NB4 (cell line): ENCODE results near the gene ADIPOQ.

Source experiments
- MAX ChIP-seq: IDR thresholded peaks from 2 replicates; pipeline ENCODE4 v1.6.1; 2011; ENCODE audit warnings: low read depth, low read length
- TF ChIP-seq, protein P1 (sequence below): IDR thresholded peaks from one replicate; pipeline ENCODE4 v1.5.1; 2012; ENCODE audit warnings: low read depth, low read length

- no peak for TF ChIP-seq MAX
- TF ChIP-seq, protein P1, sequence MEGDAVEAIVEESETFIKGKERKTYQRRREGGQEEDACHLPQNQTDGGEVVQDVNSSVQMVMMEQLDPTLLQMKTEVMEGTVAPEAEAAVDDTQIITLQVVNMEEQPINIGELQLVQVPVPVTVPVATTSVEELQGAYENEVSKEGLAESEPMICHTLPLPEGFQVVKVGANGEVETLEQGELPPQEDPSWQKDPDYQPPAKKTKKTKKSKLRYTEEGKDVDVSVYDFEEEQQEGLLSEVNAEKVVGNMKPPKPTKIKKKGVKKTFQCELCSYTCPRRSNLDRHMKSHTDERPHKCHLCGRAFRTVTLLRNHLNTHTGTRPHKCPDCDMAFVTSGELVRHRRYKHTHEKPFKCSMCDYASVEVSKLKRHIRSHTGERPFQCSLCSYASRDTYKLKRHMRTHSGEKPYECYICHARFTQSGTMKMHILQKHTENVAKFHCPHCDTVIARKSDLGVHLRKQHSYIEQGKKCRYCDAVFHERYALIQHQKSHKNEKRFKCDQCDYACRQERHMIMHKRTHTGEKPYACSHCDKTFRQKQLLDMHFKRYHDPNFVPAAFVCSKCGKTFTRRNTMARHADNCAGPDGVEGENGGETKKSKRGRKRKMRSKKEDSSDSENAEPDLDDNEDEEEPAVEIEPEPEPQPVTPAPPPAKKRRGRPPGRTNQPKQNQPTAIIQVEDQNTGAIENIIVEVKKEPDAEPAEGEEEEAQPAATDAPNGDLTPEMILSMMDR = no peak
These were observed 33.2 kb downstream of the ADIPOQ start for GRCh38 chr3:186875708-186876107.
